Posterior cingulate gyrus (tissue), 11 donors: ENCODE data around the gene TTC28.

ENCODE experiments used
- DNase-seq, 10 donors: peaks; one replicate each; pipeline versions ENCODE4 v3.0.0 to v3.0.0-alpha.2; 2020 to 2021; ENCODE audit warnings: mixed read lengths in 3 of 10
- intact Hi-C: fragments of 100-400 bp; cut with DNase I; formaldehyde crosslinking; loops from one replicate; pipeline ENCODE4 v1.15.1; 2023

Gene TTC28

DNA sequence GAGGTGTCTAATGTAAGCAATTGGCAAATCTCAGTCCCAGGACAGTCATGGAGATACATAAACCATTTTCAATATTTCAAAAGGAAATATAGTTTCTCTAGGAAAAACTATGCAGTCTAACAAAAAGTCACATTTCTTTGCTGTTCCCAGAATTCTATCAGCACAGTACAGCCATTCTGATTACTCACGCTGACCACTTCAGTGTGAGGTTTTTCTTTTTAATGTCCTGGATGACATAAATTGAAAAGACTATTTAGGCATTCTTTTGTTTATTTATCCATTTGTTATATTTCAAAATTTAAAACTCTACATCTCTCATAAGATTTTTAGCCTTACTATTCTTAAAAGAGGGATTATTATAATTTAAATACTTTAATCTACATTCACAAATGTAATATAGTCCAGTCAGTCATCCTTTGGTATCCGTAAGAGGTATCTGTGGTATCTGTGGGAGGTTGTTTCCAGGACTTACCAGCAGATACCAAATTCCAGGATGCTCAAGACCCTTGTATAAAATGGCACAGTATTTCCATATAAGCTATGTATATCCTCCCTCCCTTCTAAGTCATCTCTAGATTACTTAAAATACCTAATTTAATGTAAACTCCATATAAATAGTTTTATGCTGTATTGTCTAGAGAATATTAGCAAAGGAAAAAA lies 429.5 kb downstream of the TTC28 start:
- intact Hi-C loops: no loop called here
- no peak for DNase-seq

- DNase-seq: no peak
- intact Hi-C loops: no loop called here
These were observed 430.2 kb downstream of the TTC28 start for GRCh38 chr22:28249402-28249801.

DNA sequence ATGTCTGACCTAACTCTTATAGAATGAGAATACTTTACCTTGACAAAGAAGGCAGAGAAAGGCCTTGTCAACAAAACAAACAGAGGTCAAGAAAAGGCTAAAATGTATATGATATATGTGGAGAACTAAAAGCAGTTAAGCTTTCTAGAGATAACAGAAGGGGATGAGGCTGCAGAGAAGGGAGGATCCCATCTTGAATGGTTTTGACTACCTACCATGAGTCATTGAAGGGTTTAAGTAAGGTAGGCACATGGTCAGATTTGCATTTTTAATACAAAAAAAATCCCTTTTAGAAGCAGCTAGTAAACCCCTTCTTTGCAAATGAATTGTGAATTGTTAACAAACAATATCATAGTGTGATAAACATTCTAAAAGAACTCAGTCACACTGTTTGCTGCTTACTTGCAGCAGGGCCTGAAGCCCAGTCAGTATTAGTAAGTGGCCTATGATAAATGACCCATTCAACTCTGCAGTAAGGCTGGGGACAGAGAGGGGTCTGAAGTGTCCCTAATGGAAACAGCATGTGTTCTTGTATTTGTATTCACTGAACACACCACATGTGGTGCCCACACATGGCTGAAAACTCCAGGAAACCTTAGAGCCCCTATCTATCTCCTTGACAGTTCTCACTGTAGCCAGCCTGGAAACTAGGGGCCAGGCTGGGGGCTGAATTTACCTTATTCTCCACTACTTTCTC lies 431.8 kb downstream of the TTC28 start:
- intact Hi-C loops: no loop called here
- DNase-seq: peak in 2 of 10 donors; percentile 15 to 76

DNA sequence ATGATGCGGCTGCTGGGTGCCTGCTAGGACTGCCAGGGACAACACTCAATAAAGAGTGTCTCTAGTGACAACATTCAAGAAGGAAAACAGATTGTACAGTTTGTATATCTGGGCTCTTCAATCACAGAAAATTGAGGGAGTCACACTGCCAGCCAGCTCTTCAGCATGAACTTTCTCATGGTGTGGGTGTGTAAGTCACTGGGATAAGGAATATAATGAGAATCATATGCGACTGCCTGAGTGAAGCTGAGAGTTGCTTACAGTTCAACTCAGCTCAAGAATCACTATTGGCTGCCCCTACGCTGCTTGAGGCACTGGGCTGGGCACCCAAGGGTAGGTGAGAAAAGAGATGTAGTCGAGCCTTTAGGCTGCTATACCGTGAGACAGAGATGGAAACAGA lies 432.5 kb downstream of the TTC28 start:
- no peak for DNase-seq
- intact Hi-C loops: no loop called here

- DNase-seq: no peak
- intact Hi-C loops: no loop called here
These were observed 433.2 kb downstream of the TTC28 start for GRCh38 chr22:28246397-28246796.

DNA sequence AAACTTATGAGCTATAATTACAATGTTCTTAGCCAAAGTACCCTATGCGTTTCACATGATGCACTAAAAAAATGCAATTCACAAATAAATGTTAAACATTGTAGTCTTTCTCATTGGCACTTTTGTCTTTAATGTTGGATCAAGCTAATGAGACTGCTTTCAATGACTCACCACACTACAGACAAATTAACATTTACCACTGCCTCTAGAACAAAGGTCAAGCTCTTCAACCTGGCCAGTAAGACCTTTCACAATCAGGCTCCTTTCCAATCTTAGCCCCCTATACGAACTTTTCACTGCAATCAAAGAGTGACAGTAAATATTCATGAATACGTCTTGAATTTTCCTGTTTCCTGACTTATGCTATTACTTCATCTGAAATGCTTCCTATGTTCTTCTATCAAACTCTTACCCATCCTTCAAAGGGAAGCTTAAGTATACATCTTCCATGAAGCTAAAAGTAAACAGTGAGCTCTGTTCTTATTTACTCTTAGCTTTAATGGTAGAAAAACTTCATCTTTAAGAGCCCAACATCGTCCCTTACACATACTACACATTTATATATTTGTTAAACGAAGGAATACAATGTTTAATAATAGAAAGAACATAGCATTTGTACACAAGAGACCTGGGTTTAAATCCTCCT lies 433.9 kb downstream of the TTC28 start:
- no peak for DNase-seq
- intact Hi-C loops: no loop called here

DNA sequence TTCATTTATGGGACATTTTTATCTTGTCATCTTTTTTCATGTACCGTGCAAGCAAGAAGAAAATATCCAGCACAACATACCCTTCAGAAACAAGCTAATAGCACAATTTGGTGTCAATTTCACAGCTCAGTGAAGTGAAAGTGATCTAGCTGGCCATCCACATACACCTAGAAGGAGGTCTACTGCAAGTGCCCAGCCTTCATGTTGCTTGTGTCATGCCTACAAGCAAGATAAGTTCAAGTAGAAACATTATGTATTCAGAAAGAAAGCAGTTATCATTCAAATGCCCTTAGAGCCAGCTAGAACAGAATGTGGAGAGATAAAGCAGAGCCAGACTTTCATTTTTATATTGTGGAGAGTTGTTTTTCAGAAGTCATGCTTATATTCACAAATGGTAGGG lies 434.9 kb downstream of the TTC28 start:
- intact Hi-C loops: no loop called here
- DNase-seq: no peak

DNA sequence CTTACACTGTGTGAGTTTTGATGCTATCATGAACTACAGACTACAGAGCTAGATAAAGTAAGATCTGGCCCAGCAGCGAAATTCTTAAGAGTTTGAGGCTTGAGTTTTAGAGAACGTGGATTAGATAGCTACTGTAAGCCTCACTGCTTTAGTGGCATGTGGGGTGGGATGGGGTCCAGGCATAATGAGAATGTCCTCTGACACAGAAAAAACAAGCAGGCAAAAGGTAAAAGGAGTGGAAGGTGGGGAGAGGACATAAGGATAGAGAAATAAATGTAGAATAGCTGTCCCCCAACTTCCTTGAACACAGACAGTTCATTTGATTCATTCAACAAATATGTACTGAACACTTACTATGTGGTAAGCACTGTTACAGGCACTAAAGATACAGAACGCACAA lies 436.1 kb downstream of the TTC28 start:
- DNase-seq: no peak
- intact Hi-C loops: no loop called here

DNA sequence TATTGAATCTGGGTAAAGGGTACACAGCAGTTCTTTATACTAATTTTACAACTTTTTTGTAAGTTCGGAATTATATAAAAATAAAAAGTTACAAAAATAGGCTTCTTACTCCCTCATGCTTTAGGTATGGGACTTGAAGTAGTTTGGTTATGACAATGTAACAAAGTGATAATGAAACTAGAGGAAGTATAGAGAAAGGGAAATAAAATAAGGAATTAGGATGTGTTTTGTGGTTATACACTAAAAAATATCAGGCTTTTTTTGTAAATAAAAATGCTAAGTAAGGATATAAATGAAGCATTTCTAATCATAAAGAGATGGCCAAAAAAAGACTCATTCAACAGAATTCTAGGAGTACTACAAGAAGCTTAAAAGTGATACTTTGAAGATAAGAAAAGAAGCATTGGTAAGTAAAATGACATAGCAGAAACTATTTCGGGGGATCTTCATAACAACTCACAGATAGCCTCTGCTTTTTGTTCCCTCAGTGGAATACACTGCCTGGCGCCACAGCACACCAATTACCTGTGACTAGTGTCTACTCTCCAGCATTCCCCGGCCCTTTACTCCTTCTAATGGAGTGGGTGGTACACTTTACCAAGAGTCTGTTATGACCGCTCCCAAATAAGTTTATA lies 437.9 kb downstream of the TTC28 start:
- DNase-seq: no peak
- intact Hi-C loops: no loop called here

DNA sequence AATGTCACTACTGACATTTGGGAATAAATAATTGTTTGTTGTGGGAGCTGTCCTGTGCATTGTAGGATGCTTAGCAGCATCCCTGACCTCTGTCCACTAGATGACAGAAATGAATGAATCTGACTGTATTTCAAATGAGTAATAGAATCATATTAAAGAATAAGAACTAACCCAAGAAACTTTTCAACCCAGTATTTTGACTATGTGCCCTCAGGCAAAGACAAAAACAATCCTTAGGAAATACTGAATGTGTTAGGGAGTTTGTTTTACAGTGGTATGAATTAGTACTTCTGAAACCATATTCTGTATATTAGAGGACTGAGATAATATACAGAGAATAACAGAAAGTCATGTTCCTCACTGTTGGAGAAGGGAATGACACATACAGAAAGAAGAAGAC lies 439.7 kb downstream of the TTC28 start:
- DNase-seq: no peak
- intact Hi-C loops: no loop called here

GRCh38 chr22:28237783-28238182 lies 441.9 kb downstream of the TTC28 start:
- no peak for DNase-seq
- intact Hi-C loops: no loop called here

- intact Hi-C loops: no loop called here
- no peak for DNase-seq
These were observed 442.5 kb downstream of the TTC28 start for GRCh38 chr22:28237112-28237511.

- DNase-seq: no peak
- intact Hi-C loops: no loop called here
These were observed 447.4 kb downstream of the TTC28 start for GRCh38 chr22:28232204-28232603.

- DNase-seq: no peak
- intact Hi-C loops: no loop called here
These were observed 448.2 kb downstream of the TTC28 start for GRCh38 chr22:28231441-28231840.

DNA sequence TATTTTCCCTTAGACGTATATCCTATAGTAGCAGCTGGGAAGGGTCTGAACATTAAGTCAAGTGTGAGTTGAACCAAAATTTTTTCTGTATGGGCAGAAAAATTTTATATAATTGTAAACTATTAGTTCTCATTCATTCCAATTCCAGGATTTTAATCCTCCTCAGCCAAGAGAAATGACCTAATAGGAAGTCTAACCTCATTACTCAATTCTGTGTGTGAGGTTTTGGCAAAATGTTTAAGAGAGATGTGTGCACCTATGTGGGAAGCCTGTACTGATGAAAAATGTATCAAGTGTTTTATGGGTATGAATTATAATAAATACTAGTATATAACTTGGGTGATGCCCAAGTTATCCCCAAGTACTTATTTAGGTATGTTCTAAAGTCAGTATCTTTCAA lies 449.0 kb downstream of the TTC28 start:
- no peak for DNase-seq
- intact Hi-C loops: no loop called here

- DNase-seq: peak in 1 of 10 donors; percentile 50
- intact Hi-C loops: no loop called here
These were observed 449.8 kb downstream of the TTC28 start for GRCh38 chr22:28229566-28230485.

DNA sequence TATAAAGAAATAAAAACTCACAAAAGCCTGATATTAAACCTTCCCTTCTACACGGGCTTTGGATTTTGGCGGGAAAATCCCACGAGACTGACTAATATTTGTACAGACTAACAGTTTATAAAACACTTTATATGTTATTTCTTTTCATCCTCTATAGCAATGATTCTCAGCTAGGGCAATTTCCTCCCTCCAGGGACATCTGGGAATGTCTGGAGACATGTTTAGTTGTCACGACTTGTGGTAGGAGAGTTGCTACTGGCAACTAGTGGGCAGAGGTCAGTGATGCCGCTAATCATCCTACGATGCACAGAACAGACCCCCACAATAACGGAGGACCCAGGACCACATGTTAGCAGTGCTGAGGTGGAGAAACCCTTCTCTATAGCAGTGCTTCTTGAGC lies 455.8 kb downstream of the TTC28 start:
- intact Hi-C loops: no loop called here

DNA sequence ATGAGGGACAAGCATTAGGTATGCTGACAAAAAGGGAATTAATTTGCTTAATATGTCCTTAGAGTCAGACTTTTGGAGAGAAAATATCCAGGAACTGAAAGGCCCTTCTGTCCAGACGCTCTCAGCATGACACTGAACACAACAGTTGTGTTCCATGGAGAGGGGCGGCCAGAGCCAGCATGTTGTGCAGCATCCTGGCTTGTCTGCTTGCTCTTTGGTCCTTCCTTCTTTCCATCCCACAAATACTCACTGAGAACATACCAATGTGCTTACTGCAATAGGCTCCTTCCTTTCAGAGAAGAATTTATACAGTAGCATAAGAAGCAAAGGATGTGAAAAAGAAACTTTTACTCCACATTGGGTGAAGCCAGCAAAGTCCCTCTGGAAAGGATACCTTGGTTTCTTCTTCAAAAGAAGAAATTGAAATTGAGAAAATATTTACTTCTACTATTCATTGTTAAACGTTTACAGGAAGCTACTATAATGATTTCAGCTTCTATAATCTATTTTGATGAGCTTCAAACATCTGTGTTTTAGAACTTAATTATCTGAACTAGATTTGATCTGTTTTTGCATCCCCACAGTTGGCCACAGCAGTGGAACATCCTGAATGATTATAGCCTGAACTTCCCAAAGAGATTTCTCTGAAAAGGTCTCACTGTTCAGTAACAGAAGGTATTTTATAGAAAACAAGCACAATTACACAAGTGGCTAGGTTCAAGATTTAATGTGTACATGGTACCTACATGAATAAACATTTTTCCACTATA lies 456.5 kb downstream of the TTC28 start:
- DNase-seq: peak in 1 of 10 donors; percentile 11
- intact Hi-C loops: no loop called here

More for the DNA sequence above, 455.8 kb downstream of the TTC28 start:
- no peak for DNase-seq

DNA sequence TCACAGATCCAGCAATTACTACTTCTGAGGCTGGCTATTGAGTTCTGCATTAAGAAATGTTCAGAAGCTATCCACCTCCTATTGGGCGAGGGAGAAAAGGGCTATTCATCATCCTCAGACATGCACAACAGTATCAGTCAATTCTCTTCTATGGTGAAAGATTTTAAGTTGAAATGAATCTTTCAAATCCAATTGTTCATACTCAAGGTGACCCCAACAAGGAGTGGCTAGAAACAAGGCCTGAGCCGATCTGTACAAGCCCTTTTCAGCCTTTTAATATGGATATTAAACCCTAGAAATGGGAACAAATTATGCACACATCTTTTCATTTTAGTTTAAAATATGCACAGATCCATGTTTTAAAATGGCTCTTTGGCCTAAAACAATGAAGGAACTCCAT lies 457.1 kb downstream of the TTC28 start:
- intact Hi-C loops: no loop called here
- no peak for DNase-seq

- DNase-seq: no peak
- intact Hi-C loops: no loop called here
These were observed 457.6 kb downstream of the TTC28 start for GRCh38 chr22:28222052-28222451.
